SKM-1 treated with dmso at 0.1 percent for 144 hours (cell line): ENCODE measurements around the gene TUFM.

ENCODE experiments used
- DNase-seq: peaks from one replicate; lab custom pipeline; 2025; ENCODE audit not compliant: unreplicated experiment; lab: John Stamatoyannopoulos, UW

TUFM gene

DNA sequence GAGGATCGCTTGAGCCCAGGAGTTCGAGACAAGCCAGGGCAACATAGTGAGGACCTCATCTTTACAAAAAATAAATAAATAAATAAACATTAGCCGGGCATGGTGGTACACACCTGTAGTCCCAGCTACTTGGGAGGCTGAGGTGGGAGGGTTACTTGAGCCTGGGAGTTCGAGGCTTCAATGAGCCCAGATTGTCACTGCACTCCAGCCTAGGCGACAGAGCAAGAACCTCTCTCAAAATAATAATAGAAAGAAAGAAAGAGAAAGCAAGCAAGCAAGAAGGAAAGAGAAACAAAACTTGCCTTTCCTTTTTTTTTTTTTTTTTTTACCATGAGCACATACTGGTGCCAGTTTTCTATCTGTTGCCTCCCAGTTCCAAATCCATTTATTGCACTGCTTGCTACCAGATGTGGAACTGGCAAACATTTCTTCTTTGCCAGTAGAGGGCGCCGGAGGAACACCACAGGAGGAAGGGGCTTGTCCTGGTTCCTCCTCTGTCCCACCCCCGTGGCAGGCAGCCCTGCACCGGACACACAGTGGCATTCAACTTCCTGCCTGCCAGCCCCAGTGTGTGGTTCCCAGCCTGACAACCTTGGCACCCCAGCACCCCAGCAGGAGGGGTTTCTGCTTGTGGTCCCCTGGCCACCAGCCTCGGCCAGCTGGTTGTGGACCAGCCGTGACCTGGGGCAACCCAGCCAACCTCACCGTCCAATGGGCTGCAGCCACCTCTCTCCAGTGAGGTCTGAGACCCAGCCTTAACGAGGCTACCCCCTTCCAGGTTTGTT lies 43.7 kb downstream of the TUFM start:
- DNase-seq = peak; percentile 25
